SIG-M5 treated with dmso at 0.1 percent for 504 hours (cell line): ENCODE data around the gene NR2F2.

ENCODE experiments used
- DNase-seq: peaks from one replicate; lab custom pipeline; 2025; ENCODE audit not compliant: unreplicated experiment; lab: John Stamatoyannopoulos, UW

The NR2F2 gene

GRCh38 chr15:96331144-96331944 lies 844 bp downstream of the NR2F2 start:
- DNase-seq = peak; percentile 37

GRCh38 chr15:96331945-96332636 lies 1.6 kb downstream of the NR2F2 start:
- DNase-seq = no peak

GRCh38 chr15:96332637-96333121 lies 2.2 kb downstream of the NR2F2 start:
- DNase-seq = no peak

GRCh38 chr15:96333131-96334016 lies 2.9 kb downstream of the NR2F2 start:
- DNase-seq = no peak

DNA sequence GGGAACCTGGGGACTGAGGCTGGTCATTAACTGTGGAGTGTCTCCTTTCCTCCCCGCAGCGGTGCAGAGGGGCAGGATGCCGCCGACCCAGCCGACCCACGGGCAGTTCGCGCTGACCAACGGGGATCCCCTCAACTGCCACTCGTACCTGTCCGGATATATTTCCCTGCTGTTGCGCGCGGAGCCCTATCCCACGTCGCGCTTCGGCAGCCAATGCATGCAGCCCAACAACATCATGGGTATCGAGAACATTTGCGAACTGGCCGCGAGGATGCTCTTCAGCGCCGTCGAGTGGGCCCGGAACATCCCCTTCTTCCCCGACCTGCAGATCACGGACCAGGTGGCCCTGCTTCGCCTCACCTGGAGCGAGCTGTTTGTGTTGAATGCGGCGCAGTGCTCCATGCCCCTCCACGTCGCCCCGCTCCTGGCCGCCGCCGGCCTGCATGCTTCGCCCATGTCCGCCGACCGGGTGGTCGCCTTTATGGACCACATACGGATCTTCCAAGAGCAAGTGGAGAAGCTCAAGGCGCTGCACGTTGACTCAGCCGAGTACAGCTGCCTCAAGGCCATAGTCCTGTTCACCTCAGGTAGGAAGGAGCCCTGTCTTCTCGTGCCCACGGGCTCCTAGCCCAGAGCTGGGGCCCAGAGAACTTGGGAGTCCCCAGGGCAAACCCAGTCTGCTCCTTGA lies 3.7 kb downstream of the NR2F2 start:
- DNase-seq = no peak

- DNase-seq = no peak
Observed at GRCh38 chr15:96334705-96335410, 4.4 kb downstream of the NR2F2 start.

- DNase-seq = no peak
Observed at GRCh38 chr15:96335411-96336024, 5.0 kb downstream of the NR2F2 start.

GRCh38 chr15:96336108-96336595 lies 5.7 kb downstream of the NR2F2 start:
- peak; percentile 14 for DNase-seq

DNA sequence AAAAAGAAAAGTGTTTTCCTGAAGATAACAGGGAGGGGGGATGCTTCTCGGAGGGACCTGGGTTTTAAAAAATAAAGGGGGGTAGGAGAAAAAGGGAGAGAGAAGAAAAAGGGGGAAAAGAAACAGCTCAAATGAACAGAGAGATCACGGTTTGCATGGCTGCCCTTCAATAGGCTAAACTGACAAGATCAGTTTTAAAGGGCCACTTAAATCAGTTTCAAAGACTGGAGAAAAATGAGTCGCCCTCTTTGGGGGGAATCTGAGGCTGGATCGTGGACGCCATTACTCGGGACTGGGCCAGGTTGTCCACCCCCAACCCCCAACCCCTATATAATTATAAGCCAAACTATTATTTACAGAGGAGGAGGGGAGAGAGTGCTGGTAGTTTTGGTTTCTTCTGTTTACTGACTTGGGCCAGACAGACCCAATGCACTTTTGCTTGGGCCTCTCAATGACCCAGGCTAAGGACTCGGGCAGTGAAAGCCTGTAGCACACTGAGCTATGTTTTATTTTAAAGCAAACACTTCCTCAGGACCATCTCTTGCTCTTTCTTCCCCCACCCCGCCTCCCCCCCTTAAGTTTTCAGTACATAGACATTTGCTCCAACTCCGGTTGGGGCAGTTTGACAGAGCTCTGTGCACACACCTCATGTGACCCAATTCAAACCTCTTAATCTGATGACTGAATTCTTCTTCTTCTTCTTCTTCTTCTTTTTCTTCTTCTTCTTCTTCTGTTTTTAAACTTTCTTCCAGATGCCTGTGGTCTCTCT lies 6.3 kb downstream of the NR2F2 start:
- peak; percentile 48 for DNase-seq

GRCh38 chr15:96337365-96338023 lies 7.0 kb downstream of the NR2F2 start:
- DNase-seq = no peak

- no peak for DNase-seq
Observed at GRCh38 chr15:96338074-96338765, 7.7 kb downstream of the NR2F2 start.

- no peak for DNase-seq
Observed at GRCh38 chr15:96338766-96339618, 8.5 kb downstream of the NR2F2 start.

- DNase-seq = no peak
Observed at GRCh38 chr15:96339619-96340347, 9.3 kb downstream of the NR2F2 start.

DNA sequence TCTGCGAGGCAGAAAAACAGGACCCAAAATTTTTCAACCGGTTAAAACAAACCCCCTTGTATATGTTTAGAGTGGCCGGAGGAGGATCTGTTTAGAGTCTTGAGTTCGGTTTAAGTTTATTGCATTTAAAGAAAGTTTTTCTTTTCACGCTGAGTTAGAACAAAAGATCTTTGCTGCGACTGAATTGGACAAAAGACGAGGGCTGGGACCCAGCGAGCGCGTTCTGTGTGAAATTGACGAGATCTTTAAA lies 9.8 kb downstream of the NR2F2 start:
- no peak for DNase-seq

- DNase-seq = no peak
Observed at GRCh38 chr15:96340598-96341512, 10.4 kb downstream of the NR2F2 start.
